Measurements from ENCODE around the gene CLEC16A.

CLEC16A gene

GRCh38 chr16:11076259-11077018 is 132.1 kb downstream of the CLEC16A start:
- H3K4me3 ChIP-seq (ENCODE audit: low read depth, low read length) = no peak overlapping the region

- H3K4me3 ChIP-seq (ENCODE audit: low read depth, low read length) = no peak overlapping the region
Measured at GRCh38 chr16:11078812-11079459, 134.6 kb downstream of the CLEC16A start.

GRCh38 chr16:11079652-11080187 is 135.4 kb downstream of the CLEC16A start:
- H3K4me3 ChIP-seq (ENCODE audit: low read depth, low read length) = no peak overlapping the region

- no peak overlapping the region for H3K4me3 ChIP-seq (ENCODE audit: low read depth, low read length)
Measured at GRCh38 chr16:11080327-11080967, 136.1 kb downstream of the CLEC16A start.

GRCh38 chr16:11080999-11081630 is 136.8 kb downstream of the CLEC16A start:
- H3K4me3 ChIP-seq (ENCODE audit: low read depth, low read length) = no peak overlapping the region

- no peak overlapping the region for H3K4me3 ChIP-seq (ENCODE audit: low read depth, low read length)
Measured at GRCh38 chr16:11082108-11082859, 137.9 kb downstream of the CLEC16A start.

GRCh38 chr16:11082860-11083388 is 138.6 kb downstream of the CLEC16A start:
- H3K4me3 ChIP-seq (ENCODE audit: low read depth, low read length) = no peak overlapping the region

GRCh38 chr16:11084484-11084875 is 140.1 kb downstream of the CLEC16A start:
- no peak overlapping the region for H3K4me3 ChIP-seq (ENCODE audit: low read depth, low read length)

- H3K4me3 ChIP-seq (ENCODE audit: low read depth, low read length) = no peak overlapping the region
Measured at GRCh38 chr16:11084876-11085485, 140.6 kb downstream of the CLEC16A start.

- no peak overlapping the region for H3K4me3 ChIP-seq (ENCODE audit: low read depth, low read length)
Measured at GRCh38 chr16:11085916-11086315, 141.6 kb downstream of the CLEC16A start.

- no peak overlapping the region for H3K4me3 ChIP-seq (ENCODE audit: low read depth, low read length)
Measured at GRCh38 chr16:11087691-11088073, 143.3 kb downstream of the CLEC16A start.

- no peak overlapping the region for H3K4me3 ChIP-seq (ENCODE audit: low read depth, low read length)
Measured at GRCh38 chr16:11088074-11088730, 143.8 kb downstream of the CLEC16A start.

GRCh38 chr16:11088831-11089230 is 144.5 kb downstream of the CLEC16A start:
- H3K4me3 ChIP-seq (ENCODE audit: low read depth, low read length) = no peak overlapping the region

GRCh38 chr16:11089504-11090124 is 145.2 kb downstream of the CLEC16A start:
- no peak overlapping the region for H3K4me3 ChIP-seq (ENCODE audit: low read depth, low read length)

- H3K4me3 ChIP-seq (ENCODE audit: low read depth, low read length) = no peak overlapping the region
Measured at GRCh38 chr16:11090232-11090631, 145.9 kb downstream of the CLEC16A start.

GRCh38 chr16:11091021-11091785 is 146.8 kb downstream of the CLEC16A start:
- H3K4me3 ChIP-seq (ENCODE audit: low read depth, low read length) = no peak overlapping the region

GRCh38 chr16:11092788-11093571 is 148.6 kb downstream of the CLEC16A start:
- H3K4me3 ChIP-seq (ENCODE audit: low read depth, low read length) = no peak overlapping the region
